Measurements from ENCODE around the gene SULT1C4. TPM values are rescaled to one million over a fixed set of nuclear protein-coding genes. Genes with fewer than 3 reads are reported as not detected.

Gene SULT1C4
- total RNA-seq, 4 donors from 2014 or later = 12.0 to 33.4 (median 13.2) TPM

- Histone ChIP-seq H3K36me3 (no peaks in the 10 kb centered on the region), H3K4me3 (no peak overlapping the region), H3K27me3 (no peaks in the 10 kb centered on the region), H3K9me3 (no peaks in the 10 kb centered on the region), H3K27ac (no peak overlapping the region), H3K4me1 (no peaks in the 10 kb centered on the region)
- intact Hi-C loops (cut with DNase I; ENCODE audit: low total_unique reads) = no loop called here
- no peak for TF ChIP-seq POLR2A (IDR thresholded peaks at IDR 0.05)
- TF ChIP-seq, protein P1, sequence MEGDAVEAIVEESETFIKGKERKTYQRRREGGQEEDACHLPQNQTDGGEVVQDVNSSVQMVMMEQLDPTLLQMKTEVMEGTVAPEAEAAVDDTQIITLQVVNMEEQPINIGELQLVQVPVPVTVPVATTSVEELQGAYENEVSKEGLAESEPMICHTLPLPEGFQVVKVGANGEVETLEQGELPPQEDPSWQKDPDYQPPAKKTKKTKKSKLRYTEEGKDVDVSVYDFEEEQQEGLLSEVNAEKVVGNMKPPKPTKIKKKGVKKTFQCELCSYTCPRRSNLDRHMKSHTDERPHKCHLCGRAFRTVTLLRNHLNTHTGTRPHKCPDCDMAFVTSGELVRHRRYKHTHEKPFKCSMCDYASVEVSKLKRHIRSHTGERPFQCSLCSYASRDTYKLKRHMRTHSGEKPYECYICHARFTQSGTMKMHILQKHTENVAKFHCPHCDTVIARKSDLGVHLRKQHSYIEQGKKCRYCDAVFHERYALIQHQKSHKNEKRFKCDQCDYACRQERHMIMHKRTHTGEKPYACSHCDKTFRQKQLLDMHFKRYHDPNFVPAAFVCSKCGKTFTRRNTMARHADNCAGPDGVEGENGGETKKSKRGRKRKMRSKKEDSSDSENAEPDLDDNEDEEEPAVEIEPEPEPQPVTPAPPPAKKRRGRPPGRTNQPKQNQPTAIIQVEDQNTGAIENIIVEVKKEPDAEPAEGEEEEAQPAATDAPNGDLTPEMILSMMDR (IDR thresholded peaks at IDR 0.05) = no peak
- no peak for DNase-seq
These were observed 30.0 kb upstream of the SULT1C4 start for GRCh38 chr2:108347786-108348185.

DNA sequence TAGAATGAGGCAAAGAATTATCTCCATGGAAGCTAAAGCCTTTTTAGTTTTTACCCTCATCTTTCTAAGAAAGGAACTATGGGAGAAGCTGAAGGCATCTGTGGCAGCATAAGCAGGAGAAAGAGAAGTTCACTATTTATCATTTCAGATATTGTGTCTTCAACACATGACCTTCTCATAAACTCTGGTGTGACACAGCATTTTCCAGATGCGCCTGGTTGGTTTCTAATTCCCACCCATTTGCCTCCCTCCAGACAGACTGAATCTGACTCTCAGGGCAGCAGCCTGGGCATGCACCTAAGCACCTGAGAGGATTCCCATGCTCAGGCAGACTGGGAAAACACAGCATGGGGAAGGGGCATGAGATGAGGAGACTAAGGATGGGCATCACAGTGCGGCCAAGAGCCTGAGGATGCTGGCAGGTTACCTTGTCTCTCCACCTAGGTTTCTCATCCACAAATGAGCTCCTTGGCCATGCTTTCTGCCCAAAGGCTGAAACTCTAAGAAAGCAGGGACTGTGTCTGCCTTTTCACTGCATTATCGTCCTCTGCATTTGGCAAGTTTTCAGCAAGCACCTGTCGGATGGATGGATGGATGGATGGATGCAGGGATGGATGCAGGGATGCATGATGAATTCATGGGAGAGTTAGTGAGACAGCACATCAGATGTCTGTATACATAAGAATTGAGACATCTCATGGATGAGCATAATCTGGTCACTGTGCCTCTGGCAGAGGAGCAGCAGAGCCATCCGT, 28.8 kb upstream of the SULT1C4 start:
- Histone ChIP-seq H3K36me3 (no peaks in the 10 kb centered on the region), H3K4me3 (no peak overlapping the region), H3K27ac (no peak overlapping the region), H3K27me3 (no peaks in the 10 kb centered on the region), H3K4me1 (no peaks in the 10 kb centered on the region), H3K9me3 (no peaks in the 10 kb centered on the region)
- DNase-seq = no peak
- intact Hi-C loops (cut with DNase I; ENCODE audit: low total_unique reads) = no loop called here
- TF ChIP-seq, protein P1 (IDR thresholded peaks at IDR 0.05) = no peak
- TF ChIP-seq POLR2A (IDR thresholded peaks at IDR 0.05) = no peak

- Histone ChIP-seq H3K36me3 (no peaks in the 10 kb centered on the region), H3K9me3 (no peaks in the 10 kb centered on the region), H3K4me3 (no peak overlapping the region), H3K27ac (no peak overlapping the region), H3K27me3 (no peaks in the 10 kb centered on the region), H3K4me1 (no peaks in the 10 kb centered on the region)
- no peak for DNase-seq
- no peak for TF ChIP-seq POLR2A (IDR thresholded peaks at IDR 0.05)
- TF ChIP-seq, protein P1 (IDR thresholded peaks at IDR 0.05) = no peak
- intact Hi-C loops (cut with DNase I; ENCODE audit: low total_unique reads) = no loop called here
These were observed 28.2 kb upstream of the SULT1C4 start for GRCh38 chr2:108349571-108349928.

DNA sequence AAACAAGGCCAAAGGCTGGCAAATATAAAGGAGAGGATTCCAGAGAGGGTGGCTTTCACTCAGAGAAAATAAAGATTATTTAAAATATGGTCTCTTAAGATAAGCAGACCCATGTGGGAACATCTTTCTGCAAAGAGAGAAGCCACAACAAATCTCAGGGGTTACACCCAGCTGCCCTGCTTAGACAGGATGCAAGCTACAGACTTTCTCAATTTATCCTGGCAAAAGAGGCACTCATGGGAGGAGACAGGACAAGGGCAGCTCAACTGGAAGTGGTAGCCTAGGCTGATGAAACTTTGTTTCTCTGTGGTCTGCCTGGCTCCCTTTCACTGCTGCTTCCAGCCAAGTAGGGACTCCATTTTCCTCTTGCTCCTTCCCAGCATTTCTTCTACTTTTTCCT, 25.9 kb upstream of the SULT1C4 start:
- no peaks in the 10 kb centered on the region for H3K4me1 ChIP-seq
- H3K4me3 ChIP-seq = no peak overlapping the region
- intact Hi-C loops (cut with DNase I; ENCODE audit: low total_unique reads) = no loop called here
- H3K36me3 ChIP-seq = no peaks in the 10 kb centered on the region
- DNase-seq = no peak
- H3K27ac ChIP-seq = no peak overlapping the region
- H3K27me3 ChIP-seq = no peaks in the 10 kb centered on the region
- H3K9me3 ChIP-seq = no peaks in the 10 kb centered on the region
- TF ChIP-seq, protein P1 (IDR thresholded peaks at IDR 0.05) = no peak
- TF ChIP-seq POLR2A (IDR thresholded peaks at IDR 0.05) = no peak

DNA sequence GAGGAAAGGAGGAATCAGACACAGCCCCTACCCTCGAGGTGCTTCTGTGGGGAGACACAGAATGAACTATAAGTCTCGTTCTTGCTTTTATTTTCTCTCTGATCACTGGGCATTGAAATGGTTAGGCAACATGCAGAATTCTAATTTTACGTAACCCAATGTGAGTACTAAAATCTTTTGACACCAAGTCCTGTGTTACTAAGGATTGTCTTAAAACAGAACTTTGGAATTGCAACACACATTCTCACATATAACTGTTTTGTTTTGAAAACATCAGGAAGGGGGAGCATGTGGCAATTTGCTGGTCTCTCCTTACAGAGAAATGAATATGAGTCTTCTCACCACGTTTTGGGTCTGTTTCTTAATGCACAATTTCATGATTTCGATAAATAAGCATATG, 23.6 kb upstream of the SULT1C4 start:
- no peak for TF ChIP-seq POLR2A (IDR thresholded peaks at IDR 0.05)
- TF ChIP-seq, protein P1 (IDR thresholded peaks at IDR 0.05) = no peak
- Histone ChIP-seq H3K9me3 (no peaks in the 10 kb centered on the region), H3K4me3 (no peak overlapping the region), H3K36me3 (no peaks in the 10 kb centered on the region), H3K27ac (no peak overlapping the region), H3K4me1 (no peaks in the 10 kb centered on the region), H3K27me3 (no peaks in the 10 kb centered on the region)
- DNase-seq = no peak
- intact Hi-C loops (cut with DNase I; ENCODE audit: low total_unique reads) = no loop called here

Data from uterus (tissue), 4 donors.